ENCODE measurements around the gene CERS6. TPM values are rescaled to one million over a fixed set of nuclear protein-coding genes. Genes with fewer than 3 reads are reported as not detected.

The CERS6 gene
- total RNA-seq, 1 donor from 2014 or later, result 27.7 TPM

DNA sequence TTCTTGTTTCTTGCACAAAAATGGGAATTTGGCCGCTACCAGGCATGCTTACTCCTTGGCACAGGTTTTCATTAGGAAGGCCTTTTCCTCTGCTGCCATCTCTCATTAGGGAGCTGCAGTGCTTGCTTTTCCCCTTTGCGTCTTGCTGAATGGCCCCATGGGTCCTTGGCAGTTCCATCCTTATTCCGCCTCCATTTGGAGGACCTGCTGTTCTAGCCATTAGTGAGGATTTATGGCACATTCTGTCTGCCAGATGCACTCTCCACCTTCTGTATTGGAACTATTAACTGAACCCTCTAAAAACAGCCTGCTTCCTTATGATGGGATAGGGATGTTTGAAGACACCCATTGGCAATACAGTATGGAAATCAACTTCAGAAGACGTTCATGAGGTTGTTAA is 242.9 kb downstream of the CERS6 start:
- intact Hi-C loops (cut with DNase I), result loop anchor here (10.0 kb wide), 1 partner anchor 354 kb away; no protein-coding TSS in a partner anchor
- no peaks in the 10 kb centered on the region for H3K27me3 ChIP-seq
- TF ChIP-seq, protein P1, sequence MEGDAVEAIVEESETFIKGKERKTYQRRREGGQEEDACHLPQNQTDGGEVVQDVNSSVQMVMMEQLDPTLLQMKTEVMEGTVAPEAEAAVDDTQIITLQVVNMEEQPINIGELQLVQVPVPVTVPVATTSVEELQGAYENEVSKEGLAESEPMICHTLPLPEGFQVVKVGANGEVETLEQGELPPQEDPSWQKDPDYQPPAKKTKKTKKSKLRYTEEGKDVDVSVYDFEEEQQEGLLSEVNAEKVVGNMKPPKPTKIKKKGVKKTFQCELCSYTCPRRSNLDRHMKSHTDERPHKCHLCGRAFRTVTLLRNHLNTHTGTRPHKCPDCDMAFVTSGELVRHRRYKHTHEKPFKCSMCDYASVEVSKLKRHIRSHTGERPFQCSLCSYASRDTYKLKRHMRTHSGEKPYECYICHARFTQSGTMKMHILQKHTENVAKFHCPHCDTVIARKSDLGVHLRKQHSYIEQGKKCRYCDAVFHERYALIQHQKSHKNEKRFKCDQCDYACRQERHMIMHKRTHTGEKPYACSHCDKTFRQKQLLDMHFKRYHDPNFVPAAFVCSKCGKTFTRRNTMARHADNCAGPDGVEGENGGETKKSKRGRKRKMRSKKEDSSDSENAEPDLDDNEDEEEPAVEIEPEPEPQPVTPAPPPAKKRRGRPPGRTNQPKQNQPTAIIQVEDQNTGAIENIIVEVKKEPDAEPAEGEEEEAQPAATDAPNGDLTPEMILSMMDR (IDR thresholded peaks at IDR 0.05), result no peak
- TF ChIP-seq POLR2AphosphoS5 (IDR thresholded peaks at IDR 0.05; ENCODE audit: insufficient read depth in 1 of 2, low read depth in 1 of 2), result no peak
- TF ChIP-seq POLR2A (IDR thresholded peaks at IDR 0.05), result no peak
- no peak overlapping the region for H3K27ac ChIP-seq
- H3K4me1 ChIP-seq, result peaks cover 9% of the 10 kb centered on the region
- H3K36me3 ChIP-seq, result peaks cover 0 to 10% of the 10 kb centered on the region in 2 donors
- no peak overlapping the region for H3K4me3 ChIP-seq
- DNase-seq (ENCODE audit: extremely low spot score in 2 of 2), result no peak
- no peaks in the 10 kb centered on the region for H3K9me3 ChIP-seq

DNA sequence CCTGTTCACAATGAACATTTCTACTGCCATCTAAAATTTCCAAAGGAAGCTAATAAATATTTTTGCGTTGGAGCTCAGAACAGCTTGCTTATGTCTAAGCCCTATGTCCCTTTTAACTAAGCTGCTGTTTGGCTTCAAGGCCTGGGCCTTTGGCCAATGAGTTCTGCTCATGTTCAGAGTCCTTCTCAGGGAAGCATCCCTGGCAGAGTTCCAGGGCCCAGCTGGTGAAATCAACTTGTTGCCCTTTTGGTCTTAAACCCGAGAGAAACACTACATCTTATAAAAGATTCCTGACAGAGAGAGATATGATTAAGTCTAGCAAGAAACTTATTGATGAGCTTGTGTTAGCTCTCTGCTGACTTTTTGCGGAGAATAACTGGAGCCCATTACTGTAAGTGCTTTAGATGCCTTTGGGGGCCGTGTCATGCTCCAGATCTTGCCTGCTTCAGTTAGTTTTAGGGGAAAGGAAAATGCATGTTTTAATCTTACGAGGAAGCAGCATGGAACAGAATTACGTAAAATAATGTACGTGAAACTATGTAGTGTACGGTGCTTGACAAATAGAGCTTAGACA is 243.9 kb downstream of the CERS6 start:
- no peak for DNase-seq (ENCODE audit: extremely low spot score in 2 of 2)
- H3K27me3 ChIP-seq, result no peaks in the 10 kb centered on the region
- TF ChIP-seq POLR2A (IDR thresholded peaks at IDR 0.05) (no peak), POLR2AphosphoS5 (IDR thresholded peaks at IDR 0.05; ENCODE audit: insufficient read depth in 1 of 2, low read depth in 1 of 2) (no peak)
- TF ChIP-seq, protein P1 (IDR thresholded peaks at IDR 0.05), result no peak
- intact Hi-C loops (cut with DNase I), result loop anchor here (10.0 kb wide), 1 partner anchor 355 kb away; no protein-coding TSS in a partner anchor
- H3K36me3 ChIP-seq, result peaks cover 0 to 9% of the 10 kb centered on the region in 2 donors
- peaks cover 9% of the 10 kb centered on the region for H3K4me1 ChIP-seq
- no peaks in the 10 kb centered on the region for H3K9me3 ChIP-seq
- H3K4me3 ChIP-seq, result no peak overlapping the region
- H3K27ac ChIP-seq, result no peak overlapping the region

DNA sequence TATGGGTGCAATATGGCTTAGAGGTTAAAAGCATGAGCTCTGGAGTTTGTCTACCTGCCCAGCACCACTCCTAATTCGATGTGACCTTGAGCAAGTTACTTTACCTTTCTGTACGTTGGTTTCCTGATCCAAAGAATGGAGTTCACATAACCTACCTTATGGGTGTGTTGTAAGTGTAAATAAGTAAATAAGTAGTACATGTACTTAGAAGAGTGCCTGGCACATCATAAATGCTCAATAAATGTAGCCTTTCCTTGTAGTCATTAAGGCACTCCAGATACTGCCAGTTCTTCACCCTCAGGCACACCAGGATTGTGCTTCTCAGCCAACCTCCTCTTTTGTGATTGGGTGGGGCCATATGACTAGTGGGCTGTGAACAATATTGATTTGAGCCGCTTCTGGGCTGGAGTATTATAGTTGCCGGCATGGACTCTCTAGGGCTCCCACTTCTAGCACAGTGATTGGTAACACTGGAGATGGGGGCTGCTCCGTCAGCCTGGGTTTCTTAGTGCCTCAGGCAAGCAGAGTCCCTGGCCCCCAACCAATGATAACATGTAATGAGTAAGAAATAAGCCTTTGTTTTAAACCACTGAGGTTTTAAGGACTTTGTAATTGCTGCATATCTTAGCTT is 244.7 kb downstream of the CERS6 start:
- Histone ChIP-seq H3K27me3 (no peaks in the 10 kb centered on the region), H3K4me1 (peaks cover 9% of the 10 kb centered on the region), H3K9me3 (no peaks in the 10 kb centered on the region), H3K27ac (no peak overlapping the region), H3K36me3 (peaks cover 0 to under 1% of the 10 kb centered on the region in 2 donors), H3K4me3 (no peak overlapping the region)
- DNase-seq (ENCODE audit: extremely low spot score in 2 of 2), result no peak
- intact Hi-C loops (cut with DNase I), result no loop called here
- TF ChIP-seq POLR2AphosphoS5 (IDR thresholded peaks at IDR 0.05; ENCODE audit: insufficient read depth in 1 of 2, low read depth in 1 of 2) (no peak), POLR2A (IDR thresholded peaks at IDR 0.05) (no peak)
- TF ChIP-seq, protein P1 (IDR thresholded peaks at IDR 0.05), result no peak

DNA sequence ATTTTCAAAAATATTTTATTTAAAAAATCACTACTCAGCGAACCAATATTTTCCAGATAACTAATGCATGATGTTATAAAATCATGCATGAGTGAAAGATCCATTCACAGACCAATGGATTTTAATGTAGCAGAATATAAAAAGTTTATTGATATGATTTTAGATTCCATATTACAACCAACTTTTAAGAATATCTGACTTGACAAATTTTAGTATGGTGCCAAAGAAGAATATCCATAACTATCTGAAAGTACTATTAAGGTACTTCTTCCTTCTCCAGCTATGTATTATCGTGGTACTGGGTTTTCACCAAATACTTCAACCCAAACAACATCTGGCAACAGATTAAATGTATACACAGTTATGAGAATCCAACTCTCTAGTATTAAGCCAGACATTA is 246.5 kb downstream of the CERS6 start:
- Histone ChIP-seq H3K4me1 (peaks cover 9% of the 10 kb centered on the region), H3K27me3 (no peaks in the 10 kb centered on the region), H3K4me3 (no peak overlapping the region), H3K27ac (no peak overlapping the region), H3K36me3 (no peaks in the 10 kb centered on the region), H3K9me3 (no peaks in the 10 kb centered on the region)
- no peak for DNase-seq (ENCODE audit: extremely low spot score in 2 of 2)
- intact Hi-C loops (cut with DNase I), result no loop called here
- TF ChIP-seq POLR2A (IDR thresholded peaks at IDR 0.05), result no peak
- TF ChIP-seq, protein P1 (IDR thresholded peaks at IDR 0.05), result no peak
- TF ChIP-seq POLR2AphosphoS5 (IDR thresholded peaks at IDR 0.05; ENCODE audit: insufficient read depth in 1 of 2, low read depth in 1 of 2), result no peak

DNA sequence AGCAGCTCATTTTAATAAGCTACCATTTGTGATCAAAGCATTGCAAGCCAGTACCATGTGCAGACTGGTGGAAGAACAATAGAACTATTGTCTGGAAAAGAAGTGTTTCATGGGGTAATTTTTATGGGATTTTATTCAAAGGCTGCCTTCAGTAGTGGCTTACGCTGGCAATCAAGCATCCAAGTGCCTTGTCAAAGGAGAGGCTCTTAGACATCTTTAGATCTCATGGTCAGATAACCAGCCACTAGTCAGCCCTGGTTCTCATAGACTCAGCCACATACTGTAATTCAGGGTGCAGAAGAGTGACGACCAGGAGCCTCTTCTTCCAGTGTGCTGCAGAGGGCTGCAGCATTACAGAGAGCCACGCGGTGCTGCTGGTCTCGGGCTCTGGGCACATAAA is 247.9 kb downstream of the CERS6 start:
- DNase-seq (ENCODE audit: extremely low spot score in 2 of 2), result no peak
- Histone ChIP-seq H3K9me3 (no peaks in the 10 kb centered on the region), H3K36me3 (no peaks in the 10 kb centered on the region), H3K27ac (no peak overlapping the region), H3K4me3 (no peak overlapping the region), H3K27me3 (no peaks in the 10 kb centered on the region), H3K4me1 (peaks cover 9% of the 10 kb centered on the region)
- intact Hi-C loops (cut with DNase I), result no loop called here
- TF ChIP-seq, protein P1 (IDR thresholded peaks at IDR 0.05), result no peak
- TF ChIP-seq POLR2AphosphoS5 (IDR thresholded peaks at IDR 0.05; ENCODE audit: insufficient read depth in 1 of 2, low read depth in 1 of 2), result no peak
- no peak for TF ChIP-seq POLR2A (IDR thresholded peaks at IDR 0.05)
